Nucleus accumbens (tissue), 56 donors: ENCODE measurements around the gene PPOX.

Experiments
- DNase-seq, 56 donors: peaks; one replicate each; lab custom pipeline; 2025; lab: John Stamatoyannopoulos, UW

The PPOX gene

GRCh38 chr1:161173711-161174110 lies 7.5 kb downstream of the PPOX start:
- no peak for DNase-seq

GRCh38 chr1:161174911-161175310 lies 8.7 kb downstream of the PPOX start:
- DNase-seq, result no peak

- no peak for DNase-seq
Observed at GRCh38 chr1:161175771-161176453, 9.7 kb downstream of the PPOX start.

GRCh38 chr1:161176468-161177111 lies 10.4 kb downstream of the PPOX start:
- peak in 1 of 56 donors; percentile 11 for DNase-seq

GRCh38 chr1:161177112-161177935 lies 11.1 kb downstream of the PPOX start, which contains the start of gene B4GALT3:
Gene B4GALT3, minus strand, starts transcription at chr1:161177507. Its CDS starts 1,447 bp downstream, at chr1:161176060.
- peak; percentile 11 to 93 (median 86) for DNase-seq

- DNase-seq, result no peak
Observed at GRCh38 chr1:161177936-161178244, 11.7 kb downstream of the PPOX start.

- DNase-seq, result no peak
Observed at GRCh38 chr1:161179698-161180097, 13.5 kb downstream of the PPOX start.

GRCh38 chr1:161180639-161181038 lies 14.4 kb downstream of the PPOX start:
- DNase-seq, result no peak

- no peak for DNase-seq
Observed at GRCh38 chr1:161182214-161182613, 16.0 kb downstream of the PPOX start.

- DNase-seq, result peak in 28 of 56 donors; percentile 9 to 58 (median 26)
Observed at GRCh38 chr1:161185282-161185682, 19.1 kb downstream of the PPOX start.

GRCh38 chr1:161185732-161186311 lies 19.6 kb downstream of the PPOX start:
- peak in 2 of 56 donors; percentile 6 to 14 for DNase-seq

GRCh38 chr1:161187311-161187710 lies 21.1 kb downstream of the PPOX start:
- DNase-seq, result peak in 1 of 56 donors; percentile 6

- DNase-seq, result no peak
Observed at GRCh38 chr1:161188381-161188780, 22.2 kb downstream of the PPOX start.

GRCh38 chr1:161189036-161189435 lies 22.8 kb downstream of the PPOX start:
- no peak for DNase-seq

GRCh38 chr1:161190962-161191521 lies 24.8 kb downstream of the PPOX start:
- peak in 26 of 56 donors; percentile 7 to 69 (median 27) for DNase-seq

- DNase-seq, result no peak
Observed at GRCh38 chr1:161191971-161192370, 25.7 kb downstream of the PPOX start.

- peak in 45 of 56 donors; percentile 11 to 83 (median 44) for DNase-seq
Observed at GRCh38 chr1:161192476-161193465, 26.5 kb downstream of the PPOX start.

- DNase-seq, result peak in 52 of 56 donors; percentile 25 to 87 (median 73)
Observed at GRCh38 chr1:161193561-161194235, 27.5 kb downstream of the PPOX start.

- DNase-seq, result peak in 3 of 56 donors; percentile 3 to 34 (median 13)
Observed at GRCh38 chr1:161195171-161195570, 28.9 kb downstream of the PPOX start.
